NCI-H2029 treated with DMSO at 0.1 percent for 48 hours (cell line): Measurements from ENCODE around the gene FBXL13.
"Not testable (repeated sequence)": the region's sequence is repeated elsewhere in the genome, so short reads cannot be mapped to it uniquely, and the experiment has no call there.

Experiments used
- DNase-seq: peaks from one replicate; lab custom pipeline; 2025; lab: John Stamatoyannopoulos, UW

FBXL13 gene

DNA sequence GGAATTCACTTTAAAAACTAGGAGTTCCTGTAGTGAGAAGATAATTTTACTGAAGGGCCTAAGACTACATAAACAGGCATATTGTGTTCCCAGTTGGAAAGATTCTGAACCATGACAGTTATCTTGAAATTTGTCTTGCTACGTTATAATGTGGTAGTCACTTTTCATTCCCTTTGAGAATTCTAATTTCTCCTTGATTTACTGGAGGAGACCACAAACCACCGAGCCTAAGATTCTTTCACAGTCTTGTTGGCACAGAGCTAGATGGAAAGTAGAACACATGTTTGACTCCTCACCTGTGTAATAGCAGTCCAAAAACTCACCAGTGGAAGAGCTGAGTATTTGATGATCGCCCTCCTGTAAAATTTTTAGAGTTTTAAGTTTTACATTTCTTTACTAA is 5.2 kb upstream of the FBXL13 start:
- DNase-seq: no peak

GRCh38 chr7:103078226-103078625 is 3.6 kb upstream of the FBXL13 start:
- DNase-seq: not testable (repeated sequence)

DNA sequence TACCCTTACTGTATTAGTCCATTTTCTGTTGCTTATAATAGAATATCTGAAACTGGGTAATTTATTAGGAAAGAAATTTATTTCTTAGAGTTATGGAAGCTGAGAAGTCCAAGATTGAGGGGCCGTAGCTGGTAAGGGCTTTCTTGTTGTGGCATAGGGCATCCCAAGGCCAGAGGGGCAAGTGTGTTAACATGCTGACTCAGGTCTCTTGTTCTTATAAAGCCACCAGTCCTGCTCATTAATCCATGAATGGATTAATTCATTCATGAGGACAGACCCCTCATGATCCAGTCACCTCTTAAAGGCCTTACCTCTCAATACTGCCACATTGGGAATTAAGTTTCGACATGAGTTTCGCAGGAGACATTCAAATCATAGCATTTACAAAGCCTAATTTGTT is 2.7 kb upstream of the FBXL13 start:
- no peak for DNase-seq

DNA sequence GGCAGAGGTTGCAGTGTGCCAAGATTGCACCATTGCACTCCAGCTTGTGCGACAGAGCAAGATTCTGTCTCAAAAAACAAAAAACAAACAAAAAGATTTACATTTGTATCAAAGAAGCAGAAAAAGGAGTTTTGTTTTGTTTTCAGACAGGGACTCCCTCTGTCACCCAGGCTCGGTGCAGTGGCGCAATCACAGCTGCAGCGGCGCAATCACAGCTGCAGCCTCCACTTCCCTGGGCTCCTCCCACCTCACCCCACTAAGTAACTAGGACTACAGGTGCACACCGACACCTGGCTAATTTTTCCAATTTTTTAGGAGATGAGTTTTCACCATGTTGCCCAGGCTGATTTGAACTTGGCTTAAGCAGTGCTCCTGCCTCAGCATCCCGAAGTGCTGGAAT is 2.2 kb upstream of the FBXL13 start:
- no peak for DNase-seq

- no peak for DNase-seq
Observed at GRCh38 chr7:103075337-103075918, 832 bp upstream of the FBXL13 start.

DNA sequence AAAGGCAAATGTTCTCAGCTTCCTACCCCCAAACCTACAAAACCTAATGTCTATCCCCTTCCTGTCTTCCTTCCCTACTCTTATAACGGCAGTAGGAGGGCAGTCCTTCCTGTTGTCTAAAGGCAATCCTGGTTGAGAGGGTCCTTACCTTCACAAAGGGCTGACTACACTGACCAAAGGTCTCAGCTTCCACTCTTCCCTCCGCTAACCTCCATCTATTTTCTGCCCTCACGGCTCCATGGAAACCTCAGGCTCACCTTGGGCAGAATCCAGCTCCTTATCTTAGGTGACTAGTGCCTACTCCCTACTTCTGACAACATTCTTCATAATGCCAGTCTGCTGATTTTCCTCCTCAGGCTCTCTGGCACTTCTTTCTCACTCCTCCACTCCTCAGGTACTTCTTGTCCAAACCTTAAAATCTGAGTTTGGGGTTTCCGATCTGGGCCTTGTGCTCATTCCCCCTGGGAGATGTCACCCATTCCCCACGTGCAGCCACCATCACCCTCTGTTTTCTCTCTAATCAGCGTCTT is 542 bp downstream of the FBXL13 start:
- no peak for DNase-seq

- DNase-seq: no peak
Observed at GRCh38 chr7:103071000-103071399, 3.6 kb downstream of the FBXL13 start.

DNA sequence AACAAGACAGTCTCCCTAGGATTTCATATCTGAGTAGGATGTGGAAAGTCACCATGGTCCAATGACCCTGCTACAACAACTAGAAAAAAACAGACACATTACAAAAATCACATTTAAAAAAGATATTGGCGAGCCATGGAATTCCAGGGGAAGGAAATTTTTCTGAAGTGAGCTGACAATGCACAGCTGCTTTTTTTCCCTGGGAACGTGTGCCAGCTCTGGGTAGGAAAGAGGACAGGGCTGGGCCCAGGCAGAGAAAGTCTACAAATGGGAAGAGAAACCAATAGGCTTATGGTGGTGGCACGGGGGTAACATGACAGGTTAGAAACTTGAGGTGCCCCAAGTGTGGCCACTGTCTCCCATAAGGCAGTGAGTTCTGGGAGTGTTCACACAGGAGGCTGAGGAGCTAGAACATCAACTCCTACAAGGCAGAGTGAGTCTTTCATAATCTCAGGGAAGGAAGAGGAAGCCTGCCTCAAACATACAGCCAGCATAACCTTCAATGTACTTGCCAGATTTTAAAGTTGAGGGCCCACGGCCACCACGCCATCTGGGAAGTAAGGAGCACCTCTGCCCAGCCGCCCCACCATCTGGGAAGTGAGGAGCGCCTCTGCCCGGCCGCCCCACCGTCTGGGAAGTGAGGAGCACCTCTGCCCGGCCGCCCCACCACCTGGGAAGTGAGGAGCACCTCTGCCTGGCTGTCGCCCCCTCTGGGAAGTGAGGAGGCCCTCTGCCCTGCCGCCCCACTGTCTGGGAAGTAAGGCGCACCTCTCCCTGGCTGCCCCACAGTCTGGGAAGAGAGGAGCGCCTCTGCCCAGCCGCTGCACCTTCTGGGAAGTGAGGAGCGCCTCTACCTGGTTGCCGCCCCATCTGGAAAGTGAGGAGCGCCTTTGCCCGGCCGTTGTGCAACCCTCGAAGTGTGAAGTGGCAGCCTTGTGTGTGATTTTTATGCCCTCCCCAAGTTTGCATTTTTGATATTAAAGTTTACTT is 5.9 kb downstream of the FBXL13 start:
- DNase-seq: no peak

GRCh38 chr7:103065667-103066066 is 8.9 kb downstream of the FBXL13 start:
- DNase-seq: no peak

GRCh38 chr7:103063895-103064294 is 10.7 kb downstream of the FBXL13 start:
- no peak for DNase-seq

- no peak for DNase-seq
Observed at GRCh38 chr7:103059471-103059870, 15.1 kb downstream of the FBXL13 start.

GRCh38 chr7:103058122-103058521 is 16.5 kb downstream of the FBXL13 start:
- no peak for DNase-seq

DNA sequence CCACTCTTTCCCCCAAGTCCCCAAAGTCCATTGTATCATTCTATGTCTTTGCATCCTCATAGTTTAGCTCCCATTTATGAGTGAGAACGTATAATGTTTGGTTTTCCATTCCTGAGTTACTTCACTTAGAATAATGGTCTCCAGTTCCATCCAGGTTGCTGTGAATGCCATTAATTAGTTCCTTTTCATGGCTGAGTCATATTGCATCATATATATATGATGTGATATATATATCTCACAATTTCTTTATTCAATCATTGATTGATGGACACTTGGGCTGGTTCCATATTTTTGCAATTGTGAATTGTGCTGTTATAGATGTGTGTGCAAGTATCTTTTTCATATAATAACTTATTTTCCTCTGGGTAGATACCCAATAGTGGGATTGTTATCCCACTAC is 18.6 kb downstream of the FBXL13 start:
- not testable (repeated sequence) for DNase-seq

DNA sequence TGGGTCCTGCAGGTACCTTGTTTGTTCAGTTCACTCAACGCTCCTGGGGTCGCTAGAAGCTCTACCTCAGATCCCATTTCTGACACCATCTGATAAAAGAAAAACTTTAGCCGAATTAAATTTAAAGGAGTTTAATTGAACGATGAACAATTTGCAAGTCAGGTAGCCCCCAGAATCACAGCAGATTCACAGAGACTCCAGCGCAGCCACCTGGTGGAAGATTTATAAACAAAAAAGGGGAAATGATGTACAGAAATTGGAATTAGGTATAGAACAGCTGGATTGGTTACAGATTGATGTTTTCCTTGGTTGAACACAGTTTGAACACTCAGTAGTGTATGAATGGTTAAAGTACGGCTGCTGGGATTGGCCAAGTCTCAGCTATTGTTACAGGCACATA is 23.1 kb downstream of the FBXL13 start:
- no peak for DNase-seq

GRCh38 chr7:103048833-103049232 is 25.8 kb downstream of the FBXL13 start:
- no peak for DNase-seq

GRCh38 chr7:103041815-103042214 is 32.8 kb downstream of the FBXL13 start:
- not testable (repeated sequence) for DNase-seq

DNA sequence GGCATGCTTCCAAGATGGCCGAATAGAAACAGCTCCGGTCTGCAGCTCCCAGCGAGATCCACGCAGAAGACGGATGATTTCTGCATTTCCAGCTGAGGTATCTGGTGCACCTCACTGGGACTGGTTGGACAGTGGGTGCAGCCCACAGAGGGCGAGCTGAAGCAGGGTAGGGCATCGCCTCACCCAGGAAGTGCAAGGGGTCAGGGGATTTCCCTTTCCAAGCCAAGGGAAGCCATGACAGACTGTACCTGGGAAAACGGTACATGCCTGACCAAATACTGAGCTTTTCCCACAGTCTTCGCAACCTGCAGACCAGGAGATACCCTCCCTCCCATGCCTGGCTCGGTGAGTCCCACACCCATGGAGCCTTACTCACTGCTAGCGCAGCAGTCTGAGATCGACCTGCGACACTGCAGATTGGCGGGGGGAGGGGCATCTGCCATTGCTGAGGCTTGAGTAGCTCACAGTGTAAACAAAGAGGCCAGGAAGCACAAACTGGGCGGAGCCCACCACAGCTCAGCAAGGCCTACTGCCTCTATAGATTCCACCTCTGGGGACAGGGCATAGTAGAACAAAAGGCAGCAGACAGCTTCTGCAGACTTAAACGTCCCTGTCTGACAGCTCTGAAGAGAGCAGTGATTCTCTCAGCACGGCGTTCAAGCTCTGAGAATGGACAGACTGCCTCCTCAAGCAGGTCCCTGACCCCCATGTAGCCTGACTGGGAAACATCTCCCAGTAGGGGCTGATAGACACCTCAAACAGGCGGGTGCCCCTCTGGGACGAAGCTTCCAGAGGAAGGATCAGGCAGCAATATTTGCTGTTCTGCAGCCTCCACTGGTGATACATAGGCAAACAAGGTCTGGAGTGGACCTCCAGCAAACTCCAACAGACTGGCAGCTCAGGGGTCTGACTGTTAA is 36.5 kb downstream of the FBXL13 start:
- not testable (repeated sequence) for DNase-seq

- no peak for DNase-seq
Observed at GRCh38 chr7:103037476-103037822, 37.1 kb downstream of the FBXL13 start.

GRCh38 chr7:103034318-103034717 is 40.3 kb downstream of the FBXL13 start:
- not testable (repeated sequence) for DNase-seq

- no peak for DNase-seq
Observed at GRCh38 chr7:103031781-103032180, 42.8 kb downstream of the FBXL13 start.

DNA sequence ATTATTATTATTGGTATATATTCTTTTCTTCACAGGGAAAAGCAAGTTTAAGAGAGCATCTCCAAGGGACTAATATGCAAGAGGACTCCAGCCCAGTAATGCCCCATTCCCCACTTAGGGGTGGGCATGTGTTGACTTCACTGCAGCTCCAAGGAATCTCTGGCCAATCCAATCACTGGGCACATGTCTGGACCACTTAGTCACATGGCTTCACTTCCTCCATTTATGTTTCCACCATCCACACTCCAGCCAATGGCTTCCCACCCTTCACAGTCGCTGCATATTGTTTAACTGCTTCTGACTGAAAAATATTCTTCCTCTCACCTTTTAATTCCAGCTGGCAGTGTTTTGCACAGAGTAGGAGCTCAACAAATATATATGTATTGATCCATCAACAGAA is 43.6 kb downstream of the FBXL13 start:
- DNase-seq: no peak

GRCh38 chr7:103025341-103025740 is 49.3 kb downstream of the FBXL13 start:
- DNase-seq: no peak
